Mesenchymal stem cell (in vitro differentiated cells and primary cell): ENCODE results near the gene PATL2.
"Not testable (repeated sequence)": the region's sequence is repeated elsewhere in the genome, so short reads cannot be mapped to it uniquely, and the experiment has no call there.

Experiments
- DNase-seq: peaks from one replicate; pipeline ENCODE4 v3.0.0-alpha.2; 2013
- H2AFZ ChIP-seq: one replicate; pipeline ENCODE4 v1.6.1; 2013; ENCODE audit warnings: low read depth, mild to moderate bottlenecking, control low read depth, inconsistent platforms, low read length, moderate library complexity
- H2AK5ac ChIP-seq: 2 replicates; pipeline ENCODE4 v1.6.1; 2013; ENCODE audit warnings: low read length, moderate library complexity, mild to moderate bottlenecking, inconsistent platforms; ENCODE audit not compliant: severe bottlenecking
- H2BK120ac ChIP-seq: one replicate; pipeline ENCODE4 v1.6.1; 2013; ENCODE audit warnings: low read depth, mild to moderate bottlenecking, inconsistent platforms, low read length, moderate library complexity
- H2BK12ac ChIP-seq, 2 experiments: one replicate each; pipeline ENCODE4 v1.6.1; 2013; ENCODE audit warnings: inconsistent platforms in 2 of 2, low read length in 2 of 2, mild to moderate bottlenecking in 2 of 2, moderate library complexity in 2 of 2, control low read depth in 1 of 2
- H2BK15ac ChIP-seq: one replicate; pipeline ENCODE4 v1.6.1; 2013; ENCODE audit warnings: mild to moderate bottlenecking, low read depth, inconsistent platforms; ENCODE audit not compliant: poor library complexity, severe bottlenecking
- H2BK5ac ChIP-seq: 2 replicates; pipeline ENCODE4 v1.6.1; 2013; ENCODE audit warnings: low read depth, mild to moderate bottlenecking, low read length, control low read depth, inconsistent platforms; ENCODE audit not compliant: poor library complexity, severe bottlenecking
- H3K14ac ChIP-seq, 2 experiments: one replicate each; pipeline ENCODE4 v1.6.1; 2013; ENCODE audit warnings: inconsistent platforms in 2 of 2, low read length in 2 of 2, control low read depth in 1 of 2, mild to moderate bottlenecking in 1 of 2, moderate library complexity in 1 of 2
- H3K18ac ChIP-seq, 2 experiments: one replicate each; pipeline ENCODE4 v1.6.1; 2013; ENCODE audit warnings: inconsistent platforms in 2 of 2, low read length in 2 of 2, control low read depth in 1 of 2, low read depth in 1 of 2, mild to moderate bottlenecking in 1 of 2
- H3K23ac ChIP-seq, 2 experiments: one replicate each; pipeline ENCODE4 v1.6.1; 2013; ENCODE audit warnings: inconsistent platforms in 2 of 2, low read length in 2 of 2, mild to moderate bottlenecking in 2 of 2, moderate library complexity in 2 of 2, control low read depth in 1 of 2
- H3K27ac ChIP-seq: 2 replicates; pipeline ENCODE4 v1.5.1; 2013; ENCODE audit warnings: mild to moderate bottlenecking, moderate library complexity, low read length, control low read depth, inconsistent platforms; ENCODE audit not compliant: poor library complexity, severe bottlenecking
- H3K27me3 ChIP-seq, 2 experiments: 2 replicates each; pipeline versions ENCODE4 v1.6.1 to v1.7.0; 2013; ENCODE audit warnings: low read length in 2 of 2, mild to moderate bottlenecking in 2 of 2, moderate library complexity in 2 of 2, control low read depth in 1 of 2, inconsistent platforms in 1 of 2; ENCODE audit not compliant: control insufficient read depth in 1 of 2, insufficient read depth in 1 of 2
- H3K36me3 ChIP-seq, 2 experiments: 2 replicates each; pipeline versions ENCODE4 v1.6.1 to v1.7.0; 2013; ENCODE audit warnings: low read length in 2 of 2, control low read depth in 1 of 2, inconsistent platforms in 1 of 2, low read depth in 1 of 2, mild to moderate bottlenecking in 1 of 2; ENCODE audit not compliant: insufficient read depth in 2 of 2, control insufficient read depth in 1 of 2
- H3K4ac ChIP-seq, 2 experiments: one replicate each; pipeline ENCODE4 v1.6.1; 2013; ENCODE audit warnings: inconsistent platforms in 2 of 2, low read length in 2 of 2, mild to moderate bottlenecking in 2 of 2, moderate library complexity in 2 of 2, control low read depth in 1 of 2, low read depth in 1 of 2
- H3K4me1 ChIP-seq: 2 replicates; pipeline ENCODE4 v1.6.1; 2013; ENCODE audit warnings: low read depth, low read length, control low read depth; ENCODE audit not compliant: control insufficient read depth, insufficient read depth
- H3K4me2 ChIP-seq: 2 replicates; pipeline ENCODE4 v1.6.1; 2013; ENCODE audit warnings: low read length, mild to moderate bottlenecking, inconsistent platforms; ENCODE audit not compliant: poor library complexity, severe bottlenecking
- H3K4me3 ChIP-seq, 2 experiments: 2 replicates each; pipeline versions ENCODE4 v1.5.1 to v1.7.0; 2013; ENCODE audit warnings: low read length in 2 of 2, mild to moderate bottlenecking in 2 of 2, control low read depth in 1 of 2, low read depth in 1 of 2; ENCODE audit not compliant: insufficient read depth in 1 of 2
- H3K79me1 ChIP-seq: replicated peaks from 2 replicates; pipeline ENCODE4 v1.6.1; 2013; ENCODE audit warnings: mild to moderate bottlenecking, control low read depth, low read length, inconsistent platforms; ENCODE audit not compliant: poor library complexity, severe bottlenecking
- H3K9ac ChIP-seq: 2 replicates; pipeline ENCODE4 v1.7.0; 2013; ENCODE audit warnings: mild to moderate bottlenecking, low read length, moderate library complexity
- H3K9me3 ChIP-seq: 2 replicates; pipeline ENCODE4 v1.7.0; 2013; ENCODE audit warnings: mild to moderate bottlenecking, low read length; ENCODE audit not compliant: control insufficient read depth
- H4K8ac ChIP-seq: one replicate; pipeline ENCODE4 v1.6.1; 2013; ENCODE audit warnings: inconsistent platforms, mild to moderate bottlenecking, low read length, moderate library complexity
- H4K91ac ChIP-seq: one replicate; pipeline ENCODE4 v1.6.1; 2013; ENCODE audit warnings: mild to moderate bottlenecking, low read length, inconsistent platforms
- WGBS: methylation state at CpG from one replicate; pipeline ENCODE4 v1.1.7; 2013; ENCODE audit warnings: mixed read lengths; 5-methylcytosine and 5-hydroxymethylcytosine counted together

PATL2 gene

GRCh38 chr15:44625286-44625685 is 85.8 kb downstream of the PATL2 start:
- H3K36me3 ChIP-seq, result peaks cover 30 to 96% of the 10 kb centered on the region in 2 experiments
- not testable (repeated sequence) for H2BK5ac ChIP-seq, DNase-seq, H2BK120ac ChIP-seq, H3K4me1 ChIP-seq, H3K4me3 ChIP-seq, H4K8ac ChIP-seq, H3K14ac ChIP-seq, H2BK12ac ChIP-seq, H2AFZ ChIP-seq, H3K27ac ChIP-seq, H2BK15ac ChIP-seq, H2AK5ac ChIP-seq, H3K9me3 ChIP-seq, H3K27me3 ChIP-seq, H3K23ac ChIP-seq, H3K18ac ChIP-seq, H3K4me2 ChIP-seq, H3K9ac ChIP-seq, H4K91ac ChIP-seq, H3K4ac ChIP-seq, H3K79me1 ChIP-seq
- 100% methylated on average over 1 of the region's 2 CpGs for WGBS

GRCh38 chr15:44623178-44623577 is 87.9 kb downstream of the PATL2 start:
- no peak overlapping the region for H3K27ac ChIP-seq
- no peak overlapping the region for H2BK5ac ChIP-seq
- no peak for DNase-seq
- H2BK120ac ChIP-seq, result no peak overlapping the region
- no peak overlapping the region for H3K4me3 ChIP-seq
- H2BK15ac ChIP-seq, result no peak overlapping the region
- H3K4me1 ChIP-seq, result peaks cover 5% of the 10 kb centered on the region
- no peak overlapping the region for H2AK5ac ChIP-seq
- no peaks in the 10 kb centered on the region for H3K27me3 ChIP-seq
- H3K79me1 ChIP-seq, result peaks cover 5% of the 10 kb centered on the region
- no peak overlapping the region for H3K9ac ChIP-seq
- no peak overlapping the region for H2AFZ ChIP-seq
- no peak overlapping the region for H4K8ac ChIP-seq
- H3K9me3 ChIP-seq, result no peaks in the 10 kb centered on the region
- no peak overlapping the region for H4K91ac ChIP-seq
- no peak overlapping the region for H3K4ac ChIP-seq
- H3K4me2 ChIP-seq, result no peak overlapping the region
- H3K18ac ChIP-seq, result no peak overlapping the region
- H2BK12ac ChIP-seq, result no peak overlapping the region
- H3K36me3 ChIP-seq, result peaks cover 26 to 94% of the 10 kb centered on the region in 2 experiments
- no peak overlapping the region for H3K23ac ChIP-seq
- H3K14ac ChIP-seq, result no peak overlapping the region

DNA sequence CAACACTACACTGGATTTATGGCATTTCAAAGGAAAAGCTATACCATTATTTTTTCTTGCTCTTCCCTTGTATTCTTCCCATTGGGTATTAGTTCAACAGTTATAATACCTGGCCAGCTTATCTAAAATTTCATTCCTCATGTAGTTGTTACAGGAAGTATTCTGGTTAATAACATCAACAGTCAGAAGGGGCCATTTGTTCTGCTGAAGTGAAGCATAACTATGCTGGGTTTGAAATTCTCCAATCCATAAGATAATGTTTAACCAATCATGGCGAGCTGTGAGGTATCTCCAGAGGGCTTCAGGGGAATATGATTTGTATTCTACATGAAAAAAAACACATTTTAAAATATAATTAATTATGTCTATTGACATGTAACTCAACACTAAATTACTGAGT is 91.0 kb downstream of the PATL2 start:
- Histone ChIP-seq H3K18ac (no peak overlapping the region), H3K4me2 (no peak overlapping the region), H3K4me1 (peaks cover 5% of the 10 kb centered on the region), H3K4ac (no peak overlapping the region), H2AFZ (no peak overlapping the region), H3K27ac (peak overlapping the region; percentile 69), H2AK5ac (no peak overlapping the region), H3K4me3 (no peak overlapping the region), H3K9ac (no peak overlapping the region), H3K27me3 (no peaks in the 10 kb centered on the region), H2BK120ac (no peak overlapping the region), H2BK5ac (no peak overlapping the region), H3K23ac (no peak overlapping the region), H3K79me1 (peaks cover 5% of the 10 kb centered on the region), H2BK12ac (no peak overlapping the region), H2BK15ac (no peak overlapping the region), H3K36me3 (peaks cover 21 to 94% of the 10 kb centered on the region in 2 experiments), H3K14ac (no peak overlapping the region), H3K9me3 (no peaks in the 10 kb centered on the region), H4K8ac (no peak overlapping the region), H4K91ac (no peak overlapping the region)
- DNase-seq, result no peak
- WGBS, result no CpG with 5 or more reads among the region's 1 CpG

GRCh38 chr15:44616974-44617373 is 94.1 kb downstream of the PATL2 start:
- H3K4ac ChIP-seq, result no peak overlapping the region
- no peak overlapping the region for H3K14ac ChIP-seq
- no peak overlapping the region for H2AK5ac ChIP-seq
- H2AFZ ChIP-seq, result no peak overlapping the region
- H2BK15ac ChIP-seq, result no peak overlapping the region
- 100% methylated on average over 2 of the region's 2 CpGs for WGBS
- H3K4me1 ChIP-seq, result peaks cover 5% of the 10 kb centered on the region
- H2BK5ac ChIP-seq, result no peak overlapping the region
- H4K91ac ChIP-seq, result no peak overlapping the region
- no peaks in the 10 kb centered on the region for H3K9me3 ChIP-seq
- H3K18ac ChIP-seq, result no peak overlapping the region
- no peak overlapping the region for H3K23ac ChIP-seq
- H3K79me1 ChIP-seq, result peaks cover 4% of the 10 kb centered on the region
- H3K9ac ChIP-seq, result no peak overlapping the region
- peaks cover 21 to 94% of the 10 kb centered on the region in 2 experiments for H3K36me3 ChIP-seq
- H2BK120ac ChIP-seq, result no peak overlapping the region
- H2BK12ac ChIP-seq, result no peak overlapping the region
- H4K8ac ChIP-seq, result no peak overlapping the region
- no peak overlapping the region for H3K4me3 ChIP-seq
- H3K4me2 ChIP-seq, result no peak overlapping the region
- H3K27ac ChIP-seq, result no peak overlapping the region
- no peak for DNase-seq
- no peaks in the 10 kb centered on the region for H3K27me3 ChIP-seq
